Left ventricle myocardium inferior (tissue), 1 donor: Measurements from ENCODE around the gene EPHB2. TPM values are rescaled to one million over a fixed set of nuclear protein-coding genes. Genes with fewer than 3 reads are reported as not detected.

Experiments used
- DNase-seq: peaks from one replicate; pipeline ENCODE4 v3.0.0-alpha.2; 2020
- H3K27ac ChIP-seq: fragments of 200-600 bp; replicated peaks from 2 replicates; pipeline ENCODE4 v1.8.0; 2021
- H3K27me3 ChIP-seq: fragments of 200-600 bp; 2 replicates; pipeline ENCODE4 v1.8.0; 2021; ENCODE audit warnings: low read depth
- H3K36me3 ChIP-seq: fragments of 200-600 bp; 2 replicates; pipeline ENCODE4 v1.8.0; 2021
- H3K4me1 ChIP-seq: fragments of 200-600 bp; 2 replicates; pipeline ENCODE4 v1.8.0; 2021
- H3K4me3 ChIP-seq: fragments of 200-600 bp; 2 replicates; pipeline ENCODE4 v1.8.0; 2021; ENCODE audit warnings: mild to moderate bottlenecking, moderate library complexity
- H3K9me3 ChIP-seq: fragments of 200-600 bp; replicated peaks from 2 replicates; pipeline ENCODE4 v1.8.0; 2021
- intact Hi-C: fragments of 100-400 bp; cut with micrococcal nuclease; formaldehyde crosslinking; loops from one replicate; pipeline ENCODE4 v1.11.0; 2022
- total RNA-seq: library from RNA; stranded (reverse); fragmentation: NEBNext Ultra II Directional; extraction: Animal tissue kit (Norgen Biotek cat#: 25700); gene quantifications from one replicate; pipeline ENCODE4 v1.2.1, GENCODE V29; 2021
- TF ChIP-seq, protein P1 (sequence below): fragments of 200-600 bp; IDR thresholded peaks from 2 replicates; pipeline ENCODE4 v1.8.0; 2021; ENCODE audit warnings: antibody characterized with exemption, mild to moderate bottlenecking, borderline replicate concordance
- donor health status: DM: no; HTN: yes; CAD: no; lungs with severe emphysema.

Gene EPHB2
- total RNA-seq, 1 donor from 2014 or later = 2.0 TPM

GRCh38 chr1:22681556-22682276, 28.9 kb upstream of the EPHB2 start:
- intact Hi-C loops = no loop called here
- Histone ChIP-seq H3K9me3 (no peaks in the 10 kb centered on the region), H3K36me3 (no peaks in the 10 kb centered on the region), H3K27me3 (peaks cover 72% of the 10 kb centered on the region), H3K4me1 (no peaks in the 10 kb centered on the region), H3K27ac (no peak overlapping the region), H3K4me3 (no peak overlapping the region)
- DNase-seq = no peak
- TF ChIP-seq, protein P1, sequence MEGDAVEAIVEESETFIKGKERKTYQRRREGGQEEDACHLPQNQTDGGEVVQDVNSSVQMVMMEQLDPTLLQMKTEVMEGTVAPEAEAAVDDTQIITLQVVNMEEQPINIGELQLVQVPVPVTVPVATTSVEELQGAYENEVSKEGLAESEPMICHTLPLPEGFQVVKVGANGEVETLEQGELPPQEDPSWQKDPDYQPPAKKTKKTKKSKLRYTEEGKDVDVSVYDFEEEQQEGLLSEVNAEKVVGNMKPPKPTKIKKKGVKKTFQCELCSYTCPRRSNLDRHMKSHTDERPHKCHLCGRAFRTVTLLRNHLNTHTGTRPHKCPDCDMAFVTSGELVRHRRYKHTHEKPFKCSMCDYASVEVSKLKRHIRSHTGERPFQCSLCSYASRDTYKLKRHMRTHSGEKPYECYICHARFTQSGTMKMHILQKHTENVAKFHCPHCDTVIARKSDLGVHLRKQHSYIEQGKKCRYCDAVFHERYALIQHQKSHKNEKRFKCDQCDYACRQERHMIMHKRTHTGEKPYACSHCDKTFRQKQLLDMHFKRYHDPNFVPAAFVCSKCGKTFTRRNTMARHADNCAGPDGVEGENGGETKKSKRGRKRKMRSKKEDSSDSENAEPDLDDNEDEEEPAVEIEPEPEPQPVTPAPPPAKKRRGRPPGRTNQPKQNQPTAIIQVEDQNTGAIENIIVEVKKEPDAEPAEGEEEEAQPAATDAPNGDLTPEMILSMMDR = no peak

GRCh38 chr1:22683547-22683946, 27.1 kb upstream of the EPHB2 start:
- Histone ChIP-seq H3K36me3 (no peaks in the 10 kb centered on the region), H3K27ac (no peak overlapping the region), H3K9me3 (no peaks in the 10 kb centered on the region), H3K27me3 (peaks cover 77% of the 10 kb centered on the region), H3K4me3 (no peak overlapping the region), H3K4me1 (no peaks in the 10 kb centered on the region)
- TF ChIP-seq, protein P1 = no peak
- intact Hi-C loops = no loop called here
- no peak for DNase-seq

DNA sequence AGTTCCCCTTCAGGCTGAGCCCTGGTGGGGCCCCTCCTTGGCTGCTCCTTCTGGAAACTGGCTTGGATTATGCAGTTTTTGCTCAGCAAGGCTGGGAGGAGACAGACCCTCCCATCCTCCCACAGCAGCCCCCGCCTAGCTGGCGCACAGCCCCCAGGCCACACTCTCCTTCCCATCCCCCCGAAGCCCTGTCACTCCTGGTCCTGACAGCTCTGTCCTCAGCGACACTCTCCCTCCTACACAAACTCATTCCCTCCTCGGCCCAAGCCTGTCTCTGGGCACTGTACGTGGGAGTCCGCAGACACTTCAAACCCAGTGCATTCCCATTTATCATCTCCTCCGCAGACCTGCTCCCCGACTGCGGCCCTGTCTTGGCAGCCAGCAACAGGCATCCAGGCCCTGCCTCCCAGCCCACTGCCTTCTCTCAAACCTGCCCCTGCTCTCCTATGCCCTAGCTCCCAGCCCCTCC, 25.0 kb upstream of the EPHB2 start:
- DNase-seq = no peak
- H3K9me3 ChIP-seq = no peaks in the 10 kb centered on the region
- H3K4me3 ChIP-seq = no peak overlapping the region
- H3K27ac ChIP-seq = no peak overlapping the region
- intact Hi-C loops = no loop called here
- peaks cover 90% of the 10 kb centered on the region for H3K27me3 ChIP-seq
- TF ChIP-seq, protein P1 = no peak
- H3K36me3 ChIP-seq = no peaks in the 10 kb centered on the region
- H3K4me1 ChIP-seq = no peaks in the 10 kb centered on the region

DNA sequence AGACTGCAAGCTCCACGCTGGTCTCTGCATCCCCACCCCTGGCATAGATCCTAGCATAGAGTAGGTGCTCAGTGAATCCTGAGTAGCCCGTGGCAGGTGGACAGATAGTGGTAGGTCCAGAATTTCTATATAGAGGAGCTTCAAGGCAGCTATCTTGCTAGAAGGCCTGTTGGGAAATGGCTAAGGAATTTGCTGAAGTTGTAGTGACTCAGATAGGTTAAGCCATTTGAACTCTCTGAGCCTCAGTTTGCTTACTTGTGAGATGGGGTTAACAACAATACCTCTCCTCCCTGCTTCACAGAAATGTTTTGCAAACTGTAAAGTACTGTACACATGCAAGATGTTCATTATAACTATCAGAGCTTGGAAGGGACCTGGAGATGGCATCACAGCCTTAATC, 23.4 kb upstream of the EPHB2 start:
- no peak overlapping the region for H3K4me3 ChIP-seq
- H3K27ac ChIP-seq = no peak overlapping the region
- H3K9me3 ChIP-seq = no peaks in the 10 kb centered on the region
- H3K27me3 ChIP-seq = peaks cover 82% of the 10 kb centered on the region
- DNase-seq = no peak
- H3K36me3 ChIP-seq = no peaks in the 10 kb centered on the region
- H3K4me1 ChIP-seq = no peaks in the 10 kb centered on the region
- TF ChIP-seq, protein P1 = no peak
- intact Hi-C loops = no loop called here

DNA sequence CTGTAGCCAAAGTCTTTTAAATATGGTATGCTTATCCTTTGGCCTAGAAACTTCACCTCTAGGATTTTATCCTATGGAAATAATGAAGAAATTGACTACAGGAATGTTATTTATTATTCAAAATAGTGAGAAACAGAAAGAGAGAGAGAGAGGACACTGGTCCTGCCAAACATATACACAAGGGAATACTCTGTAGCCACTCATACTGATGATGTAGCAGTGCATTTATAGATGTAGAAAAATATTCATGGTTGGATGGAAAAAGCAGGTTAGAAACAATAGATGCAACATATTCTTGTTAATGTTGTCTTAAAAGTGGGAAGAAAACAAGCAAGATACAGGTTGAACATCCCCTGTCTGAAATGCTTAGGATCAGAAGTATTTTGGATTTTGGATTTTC, 22.2 kb upstream of the EPHB2 start:
- no peaks in the 10 kb centered on the region for H3K36me3 ChIP-seq
- intact Hi-C loops = no loop called here
- TF ChIP-seq, protein P1 = no peak

More for the DNA sequence above, 22.2 kb upstream of the EPHB2 start:
- Histone ChIP-seq H3K4me1 (no peaks in the 10 kb centered on the region), H3K9me3 (no peaks in the 10 kb centered on the region), H3K27ac (no peak overlapping the region), H3K4me3 (no peak overlapping the region), H3K27me3 (peaks cover 74% of the 10 kb centered on the region)
- DNase-seq = no peak
